SK-N-DZ (cell line): ENCODE measurements around the gene TNIK.

Experiments
- DNase-seq: peaks from one replicate; pipeline ENCODE4 v3.0.0-alpha.2; 2015; ENCODE audit warnings: low spot score
- small RNA-seq, 2 experiments: library from RNA; depleted of rRNA; stranded (forward); fragments of <200 nt; gene quantifications; one replicate each; pipeline ENCODE3, GENCODE V24; 2014

The TNIK gene

GRCh38 chr3:171044835-171045793 is 415.1 kb downstream of the TNIK start:
- no peak for DNase-seq

GRCh38 chr3:171044384-171044783 is 415.8 kb downstream of the TNIK start:
- DNase-seq, result no peak

GRCh38 chr3:171039674-171040073 is 420.5 kb downstream of the TNIK start:
- DNase-seq, result no peak

DNA sequence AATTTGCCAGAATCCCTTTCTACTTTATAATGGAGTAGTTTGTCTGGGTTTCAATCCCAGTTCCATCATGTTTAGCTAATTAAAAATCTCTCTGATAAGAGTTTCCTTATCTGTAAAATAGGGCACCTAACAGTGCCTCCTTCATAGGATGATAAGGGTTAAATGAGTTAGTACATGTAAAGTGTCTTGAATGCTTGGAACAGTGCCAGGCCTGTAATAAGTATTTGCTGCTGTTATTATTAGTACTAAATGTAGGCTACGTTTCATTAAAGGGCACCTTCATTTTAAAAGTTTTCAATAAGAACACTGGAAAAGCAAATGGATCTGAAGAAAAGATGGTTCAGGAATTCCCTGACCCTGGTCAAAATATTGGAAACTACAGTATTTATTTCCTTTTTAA is 421.9 kb downstream of the TNIK start:
- no peak for DNase-seq

DNA sequence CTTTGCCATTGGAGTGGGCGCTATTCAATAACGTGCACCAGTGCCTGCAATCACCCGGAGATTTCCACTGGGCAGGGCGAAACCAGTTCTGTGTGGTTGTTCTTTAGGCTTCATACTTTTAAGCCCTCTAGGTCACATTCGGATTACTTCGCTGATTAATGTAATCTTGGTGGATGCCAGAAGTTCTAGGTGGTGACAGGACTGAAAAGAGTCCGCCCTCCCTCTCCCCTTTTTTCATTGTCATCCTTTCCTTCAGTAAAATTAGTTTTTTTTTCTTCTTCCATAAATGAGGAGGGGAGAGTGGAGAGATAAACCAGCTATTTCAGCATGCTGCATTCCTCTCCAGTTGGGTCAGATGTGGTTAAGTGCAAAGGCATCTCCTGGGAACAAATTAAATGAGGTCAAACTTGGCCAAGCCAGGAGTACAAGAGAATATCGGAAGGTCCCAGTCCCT is 431.4 kb downstream of the TNIK start:
- no peak for DNase-seq

DNA sequence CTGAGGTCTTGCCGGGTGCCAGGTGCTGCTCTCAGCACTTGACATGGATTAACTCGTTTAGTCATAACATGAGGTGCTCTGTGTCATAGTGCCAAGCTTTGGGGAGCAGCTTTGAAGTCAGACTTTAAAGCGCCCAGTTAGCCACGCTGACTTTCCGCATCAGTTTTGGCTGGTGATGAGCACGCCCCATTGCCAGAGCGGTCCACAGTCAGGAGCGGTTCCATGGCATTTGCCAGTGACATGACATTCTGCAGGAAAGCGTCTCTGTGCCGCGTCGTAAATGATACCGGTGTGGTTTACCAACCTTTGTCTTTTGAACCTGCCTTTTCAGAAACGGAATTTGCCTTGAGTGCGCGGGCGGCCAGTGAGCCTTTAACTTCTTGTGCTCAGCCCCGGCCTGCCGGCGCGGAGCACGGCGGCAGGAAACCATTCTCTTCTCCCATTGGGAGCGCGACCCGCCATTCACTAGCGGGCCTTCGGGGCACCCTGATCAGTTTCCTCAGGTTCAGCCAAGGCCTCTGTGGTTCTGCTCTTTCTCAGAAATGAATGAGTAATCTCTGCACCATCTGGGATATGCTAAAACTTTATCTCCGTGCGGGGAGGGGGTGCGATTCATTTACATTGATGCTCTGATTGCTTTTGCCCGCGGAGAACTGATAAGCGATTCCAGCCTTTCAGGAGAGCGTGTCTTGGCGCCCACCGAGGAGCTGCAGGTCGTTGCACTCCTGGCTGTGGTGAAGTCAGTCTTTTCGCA is 432.0 kb downstream of the TNIK start:
- peak; percentile 60 for DNase-seq

DNA sequence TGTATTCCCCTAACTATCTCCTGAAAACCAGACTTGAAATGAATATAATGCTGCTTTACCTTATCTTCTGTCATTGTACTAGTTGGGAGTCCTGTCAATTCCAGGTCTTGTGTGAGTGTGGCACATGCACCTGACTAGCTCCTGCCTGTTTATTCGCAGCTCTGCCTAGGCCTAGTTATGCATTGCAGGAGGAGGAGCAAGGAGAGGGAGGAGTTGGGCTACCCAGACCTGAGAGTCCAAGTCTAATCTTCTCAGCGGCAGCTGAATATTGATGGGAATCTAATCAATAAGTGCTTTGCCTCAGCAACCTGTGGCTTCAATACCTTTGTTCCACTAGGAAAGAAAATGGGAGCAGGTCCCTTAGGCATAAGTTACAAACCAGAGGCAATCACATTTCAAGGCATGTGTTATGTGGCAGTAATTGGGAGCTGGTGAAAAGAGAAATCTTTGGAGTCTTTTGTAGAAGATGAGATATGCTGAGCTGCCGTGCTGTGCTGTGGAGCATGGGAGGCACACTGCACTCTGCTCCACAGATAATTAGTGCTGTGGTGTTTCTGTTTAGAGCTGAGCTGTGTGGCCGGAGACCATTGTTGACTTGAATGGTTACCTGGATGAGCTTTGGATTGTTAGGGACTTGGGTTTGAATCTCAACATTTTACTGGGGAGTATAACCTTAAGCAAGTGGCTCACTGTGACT is 433.5 kb downstream of the TNIK start, which contains the start of gene SLC2A2:
Gene SLC2A2 (minus strand): TSS at position 124 of the 697 bp plus-strand sequence. CDS start 50 bp downstream, at position 74.
- no peak for DNase-seq

GRCh38 chr3:171023566-171023965 is 436.6 kb downstream of the TNIK start:
- no peak for DNase-seq

DNA sequence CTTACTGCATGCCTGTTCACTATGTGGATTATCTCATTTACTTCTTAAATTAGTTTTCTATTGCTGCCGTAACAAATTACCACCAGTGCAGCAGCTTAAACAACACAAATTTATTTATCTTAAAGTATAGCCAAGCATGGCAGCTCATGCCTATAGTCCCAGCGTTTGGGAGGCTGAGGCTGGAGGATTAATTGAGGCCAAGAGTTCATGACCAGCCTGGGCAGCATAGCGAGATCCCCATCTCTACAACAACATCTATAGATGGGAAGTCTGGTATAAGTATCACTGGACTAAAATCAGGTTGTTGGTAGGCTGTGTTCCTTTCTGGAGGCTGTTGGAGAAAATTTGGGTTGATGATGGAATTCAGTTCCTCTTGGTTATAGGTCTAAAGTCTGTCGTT is 438.8 kb downstream of the TNIK start:
- DNase-seq, result no peak

GRCh38 chr3:171018156-171018935 is 441.9 kb downstream of the TNIK start:
- no peak for DNase-seq

GRCh38 chr3:171013822-171014748 is 446.1 kb downstream of the TNIK start:
- no peak for DNase-seq

- DNase-seq, result no peak
These were observed 448.3 kb downstream of the TNIK start for GRCh38 chr3:171011873-171012336.

Small RNAs within 50 kb of the gene (small RNA-seq; reads per million reads assigned to genes)
- gene MIR569 (0 reads per million in 2 experiments), gene RF00019 (0 reads per million in 2 experiments), gene RNU6-348P (0 reads per million in 2 experiments)
